Stimulated activated CD4-positive, alpha-beta T cell treated with anti-CD3 and anti-CD28 coated beads, Interleukin-12 subunit alpha, Interleukin-12 subunit beta, amount 100 ng/mL, for 48 hours (primary cell): Measurements from ENCODE around the gene DMXL1.
A peak's percentile ranks its signal among the peaks of the same experiment; 100 is the strongest.

Experiments
- DNase-seq, 3 donors: peaks; one replicate each; pipeline ENCODE4 v3.0.0-alpha.2; 2020; ENCODE audit warnings: low read depth in 2 of 3, low spot score in 1 of 3

DMXL1 gene

GRCh38 chr5:119269061-119269944, 198.4 kb downstream of the DMXL1 start:
- DNase-seq = peak in 1 of 3 donors; percentile 24

GRCh38 chr5:119270121-119270565, 199.3 kb downstream of the DMXL1 start:
- no peak for DNase-seq

- DNase-seq = no peak
These were observed 200.3 kb downstream of the DMXL1 start for GRCh38 chr5:119270960-119271757.

- DNase-seq = no peak
These were observed 201.2 kb downstream of the DMXL1 start for GRCh38 chr5:119271758-119272730.

GRCh38 chr5:119273391-119273839, 202.5 kb downstream of the DMXL1 start:
- no peak for DNase-seq

- no peak for DNase-seq
These were observed 203.3 kb downstream of the DMXL1 start for GRCh38 chr5:119274030-119274766.

GRCh38 chr5:119274767-119275130, 203.9 kb downstream of the DMXL1 start:
- no peak for DNase-seq

- DNase-seq = no peak
These were observed 204.3 kb downstream of the DMXL1 start for GRCh38 chr5:119275146-119275545.

- peak in 2 of 3 donors; percentile 36 to 40 for DNase-seq
These were observed 204.8 kb downstream of the DMXL1 start for GRCh38 chr5:119275601-119276173.

GRCh38 chr5:119276978-119277377, 206.1 kb downstream of the DMXL1 start:
- DNase-seq = no peak

- DNase-seq = no peak
These were observed 208.2 kb downstream of the DMXL1 start for GRCh38 chr5:119279093-119279492.

GRCh38 chr5:119280380-119280779, 209.5 kb downstream of the DMXL1 start:
- no peak for DNase-seq

- no peak for DNase-seq
These were observed 211.7 kb downstream of the DMXL1 start for GRCh38 chr5:119282628-119283027.

- no peak for DNase-seq
These were observed 213.1 kb downstream of the DMXL1 start for GRCh38 chr5:119284031-119284430.

- no peak for DNase-seq
These were observed 214.4 kb downstream of the DMXL1 start for GRCh38 chr5:119285070-119285916.

- no peak for DNase-seq
These were observed 215.9 kb downstream of the DMXL1 start for GRCh38 chr5:119286511-119287488.

- no peak for DNase-seq
These were observed 216.7 kb downstream of the DMXL1 start for GRCh38 chr5:119287547-119288111.
